ENCODE data around the gene C22orf31. TPM values are rescaled to one million over a fixed set of nuclear protein-coding genes. Genes with fewer than 3 reads are reported as not detected.
A peak's percentile ranks its signal among the peaks of the same experiment; 100 is the strongest.

C22orf31 gene
- polyA plus RNA-seq, 4 donors: 1.4 TPM; not detected in 3

DNA sequence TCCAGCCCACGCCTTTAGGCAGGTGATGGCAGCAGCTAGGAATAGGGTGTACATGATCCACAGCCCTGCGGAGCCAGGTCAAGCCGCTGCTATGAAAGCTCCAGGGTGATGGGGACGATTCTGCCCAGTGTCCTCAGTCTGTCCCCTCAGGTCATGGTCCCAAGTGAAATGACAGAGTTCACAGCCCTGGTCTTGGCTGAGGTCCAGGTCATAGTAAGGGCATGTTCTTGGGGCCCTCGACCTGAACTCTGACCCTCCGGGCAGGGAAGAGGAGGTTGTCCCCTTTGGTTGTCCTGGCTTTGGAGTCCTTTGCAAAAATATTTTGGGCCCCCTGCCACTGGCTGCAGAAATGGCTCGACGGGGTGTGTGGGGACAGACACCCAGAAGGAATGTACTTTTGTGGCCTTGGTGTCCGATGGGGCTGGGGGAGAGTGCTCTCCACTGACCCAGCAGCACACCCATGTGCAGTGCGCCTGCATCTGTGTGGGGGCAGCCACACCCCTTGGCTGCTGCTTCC, 7.3 kb downstream of the C22orf31 start:
- Histone ChIP-seq H3K27me3 (ENCODE audit: control insufficient read depth in 3 of 3, insufficient read depth in 3 of 3, low read length in 3 of 3) (no peaks in the 10 kb centered on the region), H3K4me3 (ENCODE audit: low read depth in 1 of 3, low read length in 3 of 3) (no peak overlapping the region), H3K9me3 (ENCODE audit: control insufficient read depth in 2 of 2, insufficient read depth in 1 of 2, low read depth in 1 of 2, low read length in 1 of 2) (no peaks in the 10 kb centered on the region), H3K27ac (ENCODE audit: low read depth in 1 of 3, low read length in 2 of 3) (no peak overlapping the region), H3K36me3 (ENCODE audit: control insufficient read depth in 3 of 3, insufficient read depth in 2 of 3, low read depth in 1 of 3, low read length in 3 of 3) (peaks cover 0 to 46% (median 0%) of the 10 kb centered on the region in 3 donors), H3K4me1 (ENCODE audit: control insufficient read depth in 3 of 3, insufficient read depth in 2 of 3, low read depth in 1 of 3, low read length in 2 of 3) (no peaks in the 10 kb centered on the region)
- DNase-seq (no peak), FAIRE-seq (no peak)
- 73 to 82% (median 76%) methylated on average over 10 of the region's 10 CpGs for WGBS, 3 donors

DNA sequence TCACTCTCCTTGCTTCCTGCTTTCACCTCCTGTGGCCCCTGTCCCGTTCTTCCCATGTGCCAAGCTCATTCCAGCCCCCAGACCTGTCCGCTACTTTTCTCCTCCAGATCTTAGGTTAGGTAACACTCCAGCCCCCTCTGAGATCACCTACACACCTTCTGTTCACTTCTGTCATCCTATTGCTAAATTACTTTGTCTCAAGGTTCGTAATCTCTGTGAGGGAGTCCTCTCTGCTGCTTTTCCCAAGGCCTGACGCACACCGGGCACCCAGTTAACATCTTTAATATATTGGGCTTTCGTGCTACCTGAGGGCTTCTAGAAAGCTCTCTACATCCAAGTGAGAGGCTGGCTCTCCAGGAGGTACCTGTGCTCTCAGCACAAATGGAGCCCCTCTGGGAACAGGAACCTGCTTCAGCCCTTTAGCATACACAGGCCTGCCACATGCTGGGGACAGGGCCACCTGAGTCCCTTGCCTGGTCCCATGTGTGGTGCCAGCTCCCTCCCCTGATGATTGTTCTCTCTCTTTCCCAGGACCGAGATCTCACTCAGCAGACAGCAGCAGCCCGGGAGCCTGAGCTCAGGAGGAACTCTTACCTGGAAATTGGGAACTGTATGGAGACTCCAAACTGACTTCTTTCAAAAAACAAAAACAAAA, 8.5 kb downstream of the C22orf31 start:
- H3K27ac ChIP-seq (ENCODE audit: low read depth in 1 of 3, low read length in 2 of 3): no peak overlapping the region
- FAIRE-seq: no peak
- peaks cover 0 to 57% (median 6%) of the 10 kb centered on the region in 3 donors for H3K36me3 ChIP-seq (ENCODE audit: control insufficient read depth in 3 of 3, insufficient read depth in 2 of 3, low read depth in 1 of 3, low read length in 3 of 3)
- no peak for DNase-seq
- H3K4me3 ChIP-seq (ENCODE audit: low read depth in 1 of 3, low read length in 3 of 3): no peak overlapping the region
- 91 to 93% (median 93%) methylated on average over 8 of the region's 8 CpGs for WGBS, 3 donors
- no peaks in the 10 kb centered on the region for H3K27me3 ChIP-seq (ENCODE audit: control insufficient read depth in 3 of 3, insufficient read depth in 3 of 3, low read length in 3 of 3)
- H3K4me1 ChIP-seq (ENCODE audit: control insufficient read depth in 3 of 3, insufficient read depth in 2 of 3, low read depth in 1 of 3, low read length in 2 of 3): no peaks in the 10 kb centered on the region
- no peaks in the 10 kb centered on the region for H3K9me3 ChIP-seq (ENCODE audit: control insufficient read depth in 2 of 2, insufficient read depth in 1 of 2, low read depth in 1 of 2, low read length in 1 of 2)

DNA sequence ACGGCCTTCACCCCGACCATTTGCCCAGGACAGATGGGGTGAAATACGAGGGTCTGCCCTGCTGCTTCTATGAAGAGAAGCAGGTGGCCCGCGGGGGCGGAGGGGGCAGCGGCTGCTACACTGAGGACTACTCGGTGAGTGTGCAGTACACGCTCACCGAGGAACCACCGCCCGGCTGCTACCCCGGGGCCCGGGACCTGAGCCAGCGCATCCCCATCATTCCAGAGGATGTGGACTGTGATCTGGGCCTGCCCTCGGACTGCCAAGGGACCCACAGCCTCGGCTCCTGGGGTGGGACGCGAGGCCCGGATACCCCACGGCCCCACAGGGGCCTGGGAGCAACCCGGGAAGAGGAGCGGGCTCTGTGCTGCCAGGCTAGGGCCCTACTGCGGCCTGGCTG, 11.2 kb downstream of the C22orf31 start:
- Histone ChIP-seq H3K4me1 (ENCODE audit: control insufficient read depth in 3 of 3, insufficient read depth in 2 of 3, low read depth in 1 of 3, low read length in 2 of 3) (no peaks in the 10 kb centered on the region), H3K4me3 (ENCODE audit: low read depth in 1 of 3, low read length in 3 of 3) (no peak overlapping the region), H3K36me3 (ENCODE audit: control insufficient read depth in 3 of 3, insufficient read depth in 2 of 3, low read depth in 1 of 3, low read length in 3 of 3) (peaks cover 0 to 77% (median 6%) of the 10 kb centered on the region in 3 donors), H3K27me3 (ENCODE audit: control insufficient read depth in 3 of 3, insufficient read depth in 3 of 3, low read length in 3 of 3) (no peaks in the 10 kb centered on the region), H3K27ac (ENCODE audit: low read depth in 1 of 3, low read length in 2 of 3) (no peak overlapping the region), H3K9me3 (ENCODE audit: control insufficient read depth in 2 of 2, insufficient read depth in 1 of 2, low read depth in 1 of 2, low read length in 1 of 2) (no peaks in the 10 kb centered on the region)
- 89 to 94% (median 92%) methylated on average over 20 to 24 of the region's 24 CpGs for WGBS, 3 donors
- FAIRE-seq: no peak
- no peak for DNase-seq

DNA sequence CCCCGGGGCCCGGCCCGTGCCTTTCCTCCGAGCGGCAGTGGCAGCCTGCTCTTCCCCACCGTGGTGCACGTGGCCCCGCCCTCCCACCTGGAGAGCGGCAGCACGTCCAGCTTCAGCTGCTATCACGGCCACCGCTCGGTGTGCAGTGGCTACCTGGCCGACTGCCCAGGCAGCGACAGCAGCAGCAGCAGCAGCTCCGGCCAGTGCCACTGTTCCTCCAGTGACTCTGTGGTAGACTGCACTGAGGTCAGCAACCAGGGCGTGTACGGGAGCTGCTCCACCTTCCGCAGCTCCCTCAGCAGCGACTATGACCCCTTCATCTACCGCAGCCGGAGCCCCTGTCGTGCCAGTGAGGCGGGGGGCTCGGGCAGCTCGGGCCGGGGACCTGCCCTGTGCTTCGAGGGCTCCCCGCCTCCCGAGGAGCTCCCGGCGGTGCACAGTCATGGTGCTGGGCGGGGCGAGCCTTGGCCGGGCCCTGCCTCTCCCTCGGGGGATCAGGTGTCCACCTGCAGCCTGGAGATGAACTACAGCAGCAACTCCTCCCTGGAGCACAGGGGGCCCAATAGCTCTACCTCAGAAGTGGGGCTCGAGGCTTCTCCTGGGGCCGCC, 11.9 kb downstream of the C22orf31 start:
- Histone ChIP-seq H3K36me3 (ENCODE audit: control insufficient read depth in 3 of 3, insufficient read depth in 2 of 3, low read depth in 1 of 3, low read length in 3 of 3) (peaks cover 0 to 82% (median 6%) of the 10 kb centered on the region in 3 donors), H3K27me3 (ENCODE audit: control insufficient read depth in 3 of 3, insufficient read depth in 3 of 3, low read length in 3 of 3) (no peaks in the 10 kb centered on the region), H3K9me3 (ENCODE audit: control insufficient read depth in 2 of 2, insufficient read depth in 1 of 2, low read depth in 1 of 2, low read length in 1 of 2) (no peaks in the 10 kb centered on the region), H3K27ac (ENCODE audit: low read depth in 1 of 3, low read length in 2 of 3) (no peak overlapping the region), H3K4me1 (ENCODE audit: control insufficient read depth in 3 of 3, insufficient read depth in 2 of 3, low read depth in 1 of 3, low read length in 2 of 3) (no peaks in the 10 kb centered on the region), H3K4me3 (ENCODE audit: low read depth in 1 of 3, low read length in 3 of 3) (no peak overlapping the region)
- 81 to 89% (median 86%) methylated on average over 37 to 38 of the region's 38 CpGs for WGBS, 3 donors
- DNase-seq (no peak), FAIRE-seq (no peak)

DNA sequence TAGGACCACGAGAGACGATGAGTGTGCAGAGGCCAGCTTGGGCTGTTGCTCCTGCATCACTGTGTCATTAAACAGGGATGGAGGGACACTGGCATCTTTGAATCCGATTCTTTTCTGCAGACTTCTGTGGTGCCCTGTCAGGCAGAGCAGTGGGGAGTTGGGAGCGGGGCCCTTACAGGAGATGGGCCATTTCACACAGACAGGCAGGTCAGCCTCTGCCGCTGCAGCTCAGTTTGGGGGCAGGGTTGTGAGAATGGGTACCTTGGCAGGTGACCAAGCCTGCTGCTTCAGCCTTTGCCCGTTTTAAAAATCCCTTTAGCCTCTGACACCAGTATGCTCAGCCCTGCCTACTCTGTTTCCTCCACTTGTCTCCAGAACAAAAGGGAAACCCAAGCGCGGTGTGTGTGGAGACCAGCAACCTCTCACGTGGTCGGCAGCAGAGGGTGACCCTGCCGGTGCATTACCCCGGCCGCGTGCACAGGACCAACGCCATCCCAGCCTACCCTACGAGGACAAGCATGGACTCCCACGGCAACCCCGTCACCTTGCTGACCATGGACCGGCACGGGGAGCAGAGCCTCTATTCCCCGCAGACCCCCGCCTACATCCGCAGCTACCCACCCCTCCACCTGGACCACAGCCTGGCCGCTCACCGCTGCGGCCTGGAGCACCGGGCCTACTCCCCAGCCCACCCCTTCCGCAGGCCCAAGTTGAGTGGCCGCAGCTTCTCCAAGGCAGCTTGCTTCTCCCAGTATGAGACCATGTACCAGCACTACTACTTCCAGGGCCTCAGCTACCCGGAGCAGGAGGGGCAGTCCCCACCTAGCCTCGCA, 12.6 kb downstream of the C22orf31 start:
- H3K36me3 ChIP-seq (ENCODE audit: control insufficient read depth in 3 of 3, insufficient read depth in 2 of 3, low read depth in 1 of 3, low read length in 3 of 3): peaks cover 2 to 81% (median 6%) of the 10 kb centered on the region in 3 donors
- no peak overlapping the region for H3K4me3 ChIP-seq (ENCODE audit: low read depth in 1 of 3, low read length in 3 of 3)
- H3K9me3 ChIP-seq (ENCODE audit: control insufficient read depth in 2 of 2, insufficient read depth in 1 of 2, low read depth in 1 of 2, low read length in 1 of 2): no peaks in the 10 kb centered on the region
- DNase-seq: no peak
- H3K27me3 ChIP-seq (ENCODE audit: control insufficient read depth in 3 of 3, insufficient read depth in 3 of 3, low read length in 3 of 3): no peaks in the 10 kb centered on the region
- no peak overlapping the region for H3K27ac ChIP-seq (ENCODE audit: low read depth in 1 of 3, low read length in 2 of 3)
- H3K4me1 ChIP-seq (ENCODE audit: control insufficient read depth in 3 of 3, insufficient read depth in 2 of 3, low read depth in 1 of 3, low read length in 2 of 3): no peaks in the 10 kb centered on the region
- WGBS, 3 donors: 89 to 94% (median 93%) methylated on average over 26 to 31 of the region's 31 CpGs
- FAIRE-seq: no peak

GRCh38 chr22:29044657-29045176, 16.9 kb downstream of the C22orf31 start:
- DNase-seq: no peak
- Histone ChIP-seq H3K4me1 (ENCODE audit: control insufficient read depth in 3 of 3, insufficient read depth in 2 of 3, low read depth in 1 of 3, low read length in 2 of 3) (peaks cover 0 to 8% (median 4%) of the 10 kb centered on the region in 3 donors), H3K27ac (ENCODE audit: low read depth in 1 of 3, low read length in 2 of 3) (peak overlapping the region in 1 of 3 donors; percentile 55), H3K36me3 (ENCODE audit: control insufficient read depth in 3 of 3, insufficient read depth in 2 of 3, low read depth in 1 of 3, low read length in 3 of 3) (peaks cover 5 to 58% (median 6%) of the 10 kb centered on the region in 3 donors), H3K9me3 (ENCODE audit: control insufficient read depth in 2 of 2, insufficient read depth in 1 of 2, low read depth in 1 of 2, low read length in 1 of 2) (no peaks in the 10 kb centered on the region), H3K4me3 (ENCODE audit: low read depth in 1 of 3, low read length in 3 of 3) (no peak overlapping the region), H3K27me3 (ENCODE audit: control insufficient read depth in 3 of 3, insufficient read depth in 3 of 3, low read length in 3 of 3) (no peaks in the 10 kb centered on the region)
- FAIRE-seq: no peak
- 83 to 84% (median 84%) methylated on average over 13 of the region's 13 CpGs for WGBS, 3 donors

DNA sequence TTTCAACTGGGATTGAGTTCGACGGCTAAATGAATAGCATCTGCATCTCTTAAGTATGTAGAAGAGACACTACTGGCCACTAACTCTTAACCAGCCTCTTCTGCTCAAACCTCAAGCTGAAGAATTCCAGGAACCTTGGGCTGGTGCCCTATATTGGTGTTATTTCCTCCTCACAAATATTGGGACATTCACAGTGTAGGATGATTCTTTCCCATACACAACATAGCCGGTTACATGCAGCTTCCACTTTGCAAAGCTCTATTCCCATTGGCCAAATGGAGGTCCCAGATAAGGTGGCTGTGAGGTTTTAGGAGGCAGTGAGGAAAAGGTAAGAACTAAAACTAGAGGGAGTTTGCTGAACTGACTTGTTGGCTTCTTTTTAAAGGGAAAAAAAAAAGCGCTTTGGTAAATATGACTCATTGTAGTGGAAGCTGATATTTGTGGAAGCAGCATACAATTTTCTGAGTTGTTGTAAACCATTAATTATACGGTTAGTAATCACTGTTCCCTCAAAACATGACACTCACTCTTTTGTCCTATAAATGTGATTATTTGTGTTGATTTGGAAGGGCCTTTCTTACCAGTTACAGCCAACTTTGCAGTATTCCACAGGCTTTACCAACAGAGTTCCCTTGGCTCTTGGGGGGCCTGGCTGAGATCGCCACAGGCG, 17.6 kb downstream of the C22orf31 start:
- FAIRE-seq (no peak), DNase-seq (no peak)
- Histone ChIP-seq H3K4me3 (ENCODE audit: low read depth in 1 of 3, low read length in 3 of 3) (no peak overlapping the region), H3K27me3 (ENCODE audit: control insufficient read depth in 3 of 3, insufficient read depth in 3 of 3, low read length in 3 of 3) (no peaks in the 10 kb centered on the region), H3K9me3 (ENCODE audit: control insufficient read depth in 2 of 2, insufficient read depth in 1 of 2, low read depth in 1 of 2, low read length in 1 of 2) (no peaks in the 10 kb centered on the region), H3K4me1 (ENCODE audit: control insufficient read depth in 3 of 3, insufficient read depth in 2 of 3, low read depth in 1 of 3, low read length in 2 of 3) (peaks cover 0 to 12% (median 4%) of the 10 kb centered on the region in 3 donors), H3K36me3 (ENCODE audit: control insufficient read depth in 3 of 3, insufficient read depth in 2 of 3, low read depth in 1 of 3, low read length in 3 of 3) (peaks cover 5 to 51% (median 6%) of the 10 kb centered on the region in 3 donors), H3K27ac (ENCODE audit: low read depth in 1 of 3, low read length in 2 of 3) (peak overlapping the region in 1 of 3 donors; percentile 55)
- 81 to 85% (median 82%) methylated on average over 7 of the region's 7 CpGs for WGBS, 3 donors

DNA sequence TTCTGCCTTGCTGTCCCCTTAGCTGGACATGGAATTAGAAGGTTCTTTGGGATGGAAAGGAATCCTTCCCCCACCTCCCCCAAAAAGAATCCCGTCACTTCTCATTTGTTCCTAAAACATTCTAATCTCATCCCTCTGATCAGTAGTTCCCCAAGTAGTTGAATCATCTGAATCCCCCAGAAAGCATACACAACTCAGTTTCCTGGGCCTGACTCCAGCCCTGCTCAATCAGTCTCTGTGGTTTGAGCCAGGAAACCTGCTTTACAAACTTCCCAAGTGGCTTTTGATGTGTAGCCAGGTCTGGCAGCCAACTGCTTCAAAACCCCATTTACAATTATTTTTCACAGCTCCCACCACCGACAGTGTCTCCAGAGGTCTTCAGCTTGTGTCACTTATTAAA, 20.2 kb downstream of the C22orf31 start:
- no peak overlapping the region for H3K4me3 ChIP-seq (ENCODE audit: low read depth in 1 of 3, low read length in 3 of 3)
- peaks cover 0 to 22% (median 4%) of the 10 kb centered on the region in 3 donors for H3K4me1 ChIP-seq (ENCODE audit: control insufficient read depth in 3 of 3, insufficient read depth in 2 of 3, low read depth in 1 of 3, low read length in 2 of 3)
- DNase-seq: no peak
- H3K9me3 ChIP-seq (ENCODE audit: control insufficient read depth in 2 of 2, insufficient read depth in 1 of 2, low read depth in 1 of 2, low read length in 1 of 2): no peaks in the 10 kb centered on the region
- H3K27me3 ChIP-seq (ENCODE audit: control insufficient read depth in 3 of 3, insufficient read depth in 3 of 3, low read length in 3 of 3): no peaks in the 10 kb centered on the region
- peak overlapping the region in 1 of 3 donors; percentile 48 for H3K27ac ChIP-seq (ENCODE audit: low read depth in 1 of 3, low read length in 2 of 3)
- WGBS, 3 donors: 43 to 55% (median 45%) methylated on average over 2 of the region's 2 CpGs
- no peak for FAIRE-seq
- H3K36me3 ChIP-seq (ENCODE audit: control insufficient read depth in 3 of 3, insufficient read depth in 2 of 3, low read depth in 1 of 3, low read length in 3 of 3): peaks cover 0 to 31% (median 5%) of the 10 kb centered on the region in 3 donors

Measured in small intestine (tissue), 7 donors.